ENCODE results near the gene ANTXR2. TPM values are rescaled to one million over a fixed set of nuclear protein-coding genes. Genes with fewer than 3 reads are reported as not detected.

Gene ANTXR2
- total and polyA plus RNA-seq, 2 donors (not counting 3 experiments of a cell fraction or from before 2014, with no cell fraction given): 6.6 to 64.6 TPM

DNA sequence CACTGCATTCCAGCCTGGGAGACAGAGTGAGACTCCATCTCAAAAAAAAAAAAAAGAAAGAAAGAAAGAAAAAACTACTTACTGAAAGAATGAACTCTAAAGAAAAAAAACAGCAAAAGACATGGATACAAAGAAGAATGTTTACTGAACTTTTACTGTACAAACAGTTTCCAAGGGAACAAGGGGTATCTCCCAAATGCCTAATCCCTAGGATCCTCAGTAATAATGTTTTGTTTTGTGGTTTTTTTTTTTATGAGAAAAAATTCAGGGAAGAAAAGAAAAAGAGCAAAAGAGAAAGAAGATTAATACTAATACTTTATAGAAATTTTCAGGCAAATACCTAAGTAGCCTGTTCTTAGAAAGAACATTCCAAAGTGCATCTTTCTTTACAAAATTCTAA lies 63.2 kb downstream of the ANTXR2 start:
- dilution Hi-C loops (cut with MboI; ENCODE audit: extremely low pct_ligation_motif_present, low sequenced_read_pairs) (no loop called here), intact Hi-C loops (cut with micrococcal nuclease) (no loop called here)
- no peaks in the 10 kb centered on the region for H3K36me3 ChIP-seq (ENCODE audit: control insufficient read depth in 2 of 2, extremely low read depth in 1 of 2, insufficient read depth in 2 of 2, low read length in 2 of 2)
- H2AFZ ChIP-seq (ENCODE audit: low read depth, low read length): no peak overlapping the region
- POLR2A ChIA-PET: no interaction called here
- CTCF ChIA-PET: no interaction called here
- peaks cover 52% of the 10 kb centered on the region for H3K4me1 ChIP-seq (ENCODE audit: control insufficient read depth, extremely low read depth, insufficient read depth, low read length)
- TF ChIP-seq, protein P1, sequence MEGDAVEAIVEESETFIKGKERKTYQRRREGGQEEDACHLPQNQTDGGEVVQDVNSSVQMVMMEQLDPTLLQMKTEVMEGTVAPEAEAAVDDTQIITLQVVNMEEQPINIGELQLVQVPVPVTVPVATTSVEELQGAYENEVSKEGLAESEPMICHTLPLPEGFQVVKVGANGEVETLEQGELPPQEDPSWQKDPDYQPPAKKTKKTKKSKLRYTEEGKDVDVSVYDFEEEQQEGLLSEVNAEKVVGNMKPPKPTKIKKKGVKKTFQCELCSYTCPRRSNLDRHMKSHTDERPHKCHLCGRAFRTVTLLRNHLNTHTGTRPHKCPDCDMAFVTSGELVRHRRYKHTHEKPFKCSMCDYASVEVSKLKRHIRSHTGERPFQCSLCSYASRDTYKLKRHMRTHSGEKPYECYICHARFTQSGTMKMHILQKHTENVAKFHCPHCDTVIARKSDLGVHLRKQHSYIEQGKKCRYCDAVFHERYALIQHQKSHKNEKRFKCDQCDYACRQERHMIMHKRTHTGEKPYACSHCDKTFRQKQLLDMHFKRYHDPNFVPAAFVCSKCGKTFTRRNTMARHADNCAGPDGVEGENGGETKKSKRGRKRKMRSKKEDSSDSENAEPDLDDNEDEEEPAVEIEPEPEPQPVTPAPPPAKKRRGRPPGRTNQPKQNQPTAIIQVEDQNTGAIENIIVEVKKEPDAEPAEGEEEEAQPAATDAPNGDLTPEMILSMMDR (IDR thresholded peaks at IDR 0.05; ENCODE audit: extremely low read depth in 1 of 2, insufficient read depth in 1 of 2, low read depth in 1 of 2, low read length in 2 of 2): no peak
- TF ChIP-seq GATA2 (IDR thresholded peaks at IDR 0.05; ENCODE audit: insufficient read depth, insufficient read length, low read depth, low read length): no peak
- TF ChIP-seq POLR2A (IDR thresholded peaks at IDR 0.05; ENCODE audit: low read depth, low read length): no peak
- no peak for TF ChIP-seq FOS (IDR thresholded peaks at IDR 0.05; ENCODE audit: borderline replicate concordance, insufficient read depth, low read length)
- no peak for TF ChIP-seq EZH2 (IDR thresholded peaks at IDR 0.05; ENCODE audit: borderline replicate concordance, low read depth, low read length, severe bottlenecking)
- TF ChIP-seq POLR2AphosphoS5 (IDR thresholded peaks at IDR 0.05; ENCODE audit: insufficient read depth, low read depth, low read length): no peak
- TF ChIP-seq, protein P2, sequence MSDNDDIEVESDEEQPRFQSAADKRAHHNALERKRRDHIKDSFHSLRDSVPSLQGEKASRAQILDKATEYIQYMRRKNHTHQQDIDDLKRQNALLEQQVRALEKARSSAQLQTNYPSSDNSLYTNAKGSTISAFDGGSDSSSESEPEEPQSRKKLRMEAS (IDR thresholded peaks at IDR 0.05; ENCODE audit: insufficient read depth, insufficient read length): no peak
- TF ChIP-seq JUN (IDR thresholded peaks at IDR 0.05; ENCODE audit: borderline replicate concordance, insufficient read depth, insufficient read length, low read depth): no peak
- TF ChIP-seq MYC (IDR thresholded peaks at IDR 0.05; ENCODE audit: low read depth, low read length): no peak
- no peak overlapping the region for H3K4me2 ChIP-seq (ENCODE audit: insufficient read depth, low read length)
- H3K27me3 ChIP-seq (ENCODE audit: control insufficient read depth in 2 of 2, insufficient read depth in 2 of 2, low read length in 2 of 2): no peaks in the 10 kb centered on the region
- BruUV-seq (replicated peaks): no TSS peak
- no peak for DNase-seq (ENCODE audit: low read depth, low spot score)
- no peaks in the 10 kb centered on the region for H4K20me1 ChIP-seq (replicated peaks; ENCODE audit: control insufficient read depth, extremely low read depth, insufficient read depth, low read length)
- no peak overlapping the region for H3K4me3 ChIP-seq (replicated peaks in 1 of 3; ENCODE audit: insufficient read depth in 1 of 3, low read depth in 1 of 3, low read length in 3 of 3)
- H3K79me2 ChIP-seq (ENCODE audit: control insufficient read depth, insufficient read depth, low read length): peaks cover 6% of the 10 kb centered on the region
- H3K9me1 ChIP-seq (replicated peaks; ENCODE audit: control insufficient read depth, extremely low read depth, insufficient read depth, low read length): no peaks in the 10 kb centered on the region
- no peak overlapping the region for H3K9ac ChIP-seq (replicated peaks; ENCODE audit: extremely low read depth, insufficient read depth, low read length)
- FAIRE-seq: no peak
- no peaks in the 10 kb centered on the region for H3K9me3 ChIP-seq (replicated peaks; ENCODE audit: control insufficient read depth, insufficient read depth, low read length)
- H3K27ac ChIP-seq (ENCODE audit: insufficient read depth, low read depth, low read length): no peak overlapping the region

Measured in endothelial cell of umbilical vein (primary cell).